ENCODE results near the gene DRC7. TPM values are rescaled to one million over a fixed set of nuclear protein-coding genes. Genes with fewer than 3 reads are reported as not detected.

Gene DRC7
- total RNA-seq, 2 donors from 2014 or later, result 1.6 to 1.8 TPM

DNA sequence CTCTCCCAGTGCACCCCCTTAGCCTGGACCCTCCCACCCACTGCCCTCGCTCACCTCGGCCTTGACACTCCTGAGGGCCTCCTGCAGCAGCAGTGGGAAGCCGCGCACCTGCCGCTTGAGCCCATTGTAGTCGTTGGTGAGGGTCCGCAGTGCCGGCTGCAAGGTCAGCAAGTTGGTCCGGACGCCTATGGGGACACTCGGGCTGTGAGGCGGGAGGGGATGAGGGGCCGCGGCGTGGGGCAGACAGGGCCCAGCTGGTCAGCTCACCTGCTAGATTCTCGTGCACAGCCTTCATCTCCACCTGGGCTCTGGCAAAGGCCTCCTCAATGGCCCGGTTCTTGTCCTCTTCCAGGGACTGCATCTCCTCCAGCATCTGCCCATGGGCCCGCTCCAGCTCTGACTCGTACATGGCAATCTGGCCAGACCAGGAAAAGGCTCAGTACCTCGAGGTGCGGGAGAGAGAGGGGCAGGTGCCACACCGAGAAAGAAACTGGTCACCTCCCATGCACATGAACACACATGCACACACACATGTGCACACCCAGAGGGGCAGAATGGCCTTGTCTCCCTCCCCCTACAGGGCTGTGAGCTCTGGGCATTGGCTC is 75.0 kb downstream of the DRC7 start:
- H3K4me3 ChIP-seq (ENCODE audit: low read length), result no peak overlapping the region
- no peaks in the 10 kb centered on the region for H3K27me3 ChIP-seq (ENCODE audit: control insufficient read depth, insufficient read depth, low read length, poor library complexity, severe bottlenecking)
- peaks cover 6% of the 10 kb centered on the region for H3K4me1 ChIP-seq (ENCODE audit: control insufficient read depth, insufficient read depth, low read length)
- H3K9me3 ChIP-seq (ENCODE audit: control insufficient read depth, low read length), result no peaks in the 10 kb centered on the region
- no peak overlapping the region for H3K27ac ChIP-seq (ENCODE audit: low read depth, low read length)
- TF ChIP-seq, protein P1, sequence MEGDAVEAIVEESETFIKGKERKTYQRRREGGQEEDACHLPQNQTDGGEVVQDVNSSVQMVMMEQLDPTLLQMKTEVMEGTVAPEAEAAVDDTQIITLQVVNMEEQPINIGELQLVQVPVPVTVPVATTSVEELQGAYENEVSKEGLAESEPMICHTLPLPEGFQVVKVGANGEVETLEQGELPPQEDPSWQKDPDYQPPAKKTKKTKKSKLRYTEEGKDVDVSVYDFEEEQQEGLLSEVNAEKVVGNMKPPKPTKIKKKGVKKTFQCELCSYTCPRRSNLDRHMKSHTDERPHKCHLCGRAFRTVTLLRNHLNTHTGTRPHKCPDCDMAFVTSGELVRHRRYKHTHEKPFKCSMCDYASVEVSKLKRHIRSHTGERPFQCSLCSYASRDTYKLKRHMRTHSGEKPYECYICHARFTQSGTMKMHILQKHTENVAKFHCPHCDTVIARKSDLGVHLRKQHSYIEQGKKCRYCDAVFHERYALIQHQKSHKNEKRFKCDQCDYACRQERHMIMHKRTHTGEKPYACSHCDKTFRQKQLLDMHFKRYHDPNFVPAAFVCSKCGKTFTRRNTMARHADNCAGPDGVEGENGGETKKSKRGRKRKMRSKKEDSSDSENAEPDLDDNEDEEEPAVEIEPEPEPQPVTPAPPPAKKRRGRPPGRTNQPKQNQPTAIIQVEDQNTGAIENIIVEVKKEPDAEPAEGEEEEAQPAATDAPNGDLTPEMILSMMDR (conservative IDR thresholded peaks at IDR 0.05), result no peak
- no peak overlapping the region for H3K9ac ChIP-seq (ENCODE audit: extremely low read depth, low read length, poor library complexity, severe bottlenecking)
- no peaks in the 10 kb centered on the region for H3K27me3 Mint-ChIP-seq (ENCODE audit: insufficient read depth)
- DNase-seq, result no peak
- peaks cover under 1% of the 10 kb centered on the region for H3K4me1 Mint-ChIP-seq
- peaks cover 38% of the 10 kb centered on the region for H3K36me3 Mint-ChIP-seq (ENCODE audit: low read depth)
- peaks cover 85% of the 10 kb centered on the region for H3K36me3 ChIP-seq (ENCODE audit: control insufficient read depth, insufficient read depth, low read length)
- H3K9me3 Mint-ChIP-seq, result peaks cover 3% of the 10 kb centered on the region
- no peak overlapping the region for H3K27ac Mint-ChIP-seq
- H3K4me3 Mint-ChIP-seq, result no peak overlapping the region
- 94 to 96% methylated on average over 20 to 22 of the region's 22 CpGs for WGBS, 2 experiments (ENCODE audit: insufficient coverage in 1 of 2, insufficient read length in 1 of 2)

DNA sequence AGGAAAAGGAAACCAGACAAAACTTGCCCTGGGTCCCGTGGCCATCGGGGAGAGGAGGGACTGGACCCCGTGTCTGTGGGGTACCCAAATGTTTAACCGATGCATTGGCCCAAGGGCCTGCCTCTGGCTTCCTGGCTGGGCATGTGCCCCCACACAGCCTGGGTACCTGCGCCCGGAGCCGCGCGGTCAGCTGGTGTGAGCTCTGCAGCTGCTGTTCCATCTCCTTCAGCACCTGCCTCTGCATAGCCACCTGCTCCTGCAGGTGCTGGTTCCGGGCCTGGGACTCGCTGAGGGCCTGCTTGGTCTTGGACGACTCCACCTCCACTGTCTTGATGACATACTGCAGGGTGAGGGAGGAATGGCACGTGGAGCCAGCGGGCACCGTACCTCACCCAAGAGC is 75.8 kb downstream of the DRC7 start:
- Mint-ChIP-seq H3K4me1 (peaks cover 8% of the 10 kb centered on the region), H3K27me3 (ENCODE audit: insufficient read depth) (no peaks in the 10 kb centered on the region), H3K27ac (no peak overlapping the region), H3K9me3 (peaks cover 2% of the 10 kb centered on the region), H3K4me3 (no peak overlapping the region), H3K36me3 (ENCODE audit: low read depth) (peaks cover 33% of the 10 kb centered on the region)
- Histone ChIP-seq H3K36me3 (ENCODE audit: control insufficient read depth, insufficient read depth, low read length) (peaks cover 84% of the 10 kb centered on the region), H3K4me1 (ENCODE audit: control insufficient read depth, insufficient read depth, low read length) (peaks cover 12% of the 10 kb centered on the region), H3K9me3 (ENCODE audit: control insufficient read depth, low read length) (no peaks in the 10 kb centered on the region), H3K9ac (ENCODE audit: extremely low read depth, low read length, poor library complexity, severe bottlenecking) (no peak overlapping the region), H3K27me3 (ENCODE audit: control insufficient read depth, insufficient read depth, low read length, poor library complexity, severe bottlenecking) (no peaks in the 10 kb centered on the region), H3K4me3 (ENCODE audit: low read length) (no peak overlapping the region), H3K27ac (ENCODE audit: low read depth, low read length) (no peak overlapping the region)
- WGBS, 2 experiments (ENCODE audit: insufficient coverage in 1 of 2, insufficient read length in 1 of 2), result 94% methylated on average over 7 to 15 of the region's 15 CpGs
- no peak for DNase-seq
- TF ChIP-seq, protein P1 (conservative IDR thresholded peaks at IDR 0.05), result no peak

DNA sequence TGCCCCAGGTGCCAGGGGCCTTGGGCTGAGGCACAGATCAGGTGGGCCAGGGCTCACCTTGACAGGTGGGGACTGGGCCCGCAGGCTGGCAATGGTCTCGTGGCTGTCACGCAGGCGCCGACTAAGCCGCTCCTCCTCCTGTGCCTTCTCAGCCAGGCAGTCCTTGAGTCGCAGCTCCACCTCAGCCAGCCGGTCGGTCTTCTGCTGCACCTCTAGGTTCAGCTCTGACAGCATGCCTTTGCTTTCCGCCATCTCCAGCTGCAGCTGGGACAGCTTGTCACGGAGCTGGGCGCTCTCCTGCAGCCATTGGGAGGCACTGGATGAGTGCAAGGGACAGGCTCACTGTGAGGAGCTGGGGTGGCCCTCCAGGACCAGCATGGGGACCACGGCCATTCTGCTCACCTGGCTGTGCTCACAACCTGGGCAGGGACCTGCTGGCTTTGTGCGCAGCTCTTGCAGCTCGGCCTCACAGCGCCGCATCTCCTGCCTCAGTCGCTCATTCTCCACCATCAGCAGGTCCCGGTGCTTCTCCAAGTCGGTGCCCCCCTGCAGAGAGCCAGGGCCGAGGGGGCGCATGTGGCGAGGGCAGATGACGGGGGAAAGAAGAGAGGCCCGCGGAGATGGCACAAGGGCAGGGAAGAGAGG is 76.7 kb downstream of the DRC7 start:
- Histone ChIP-seq H3K9me3 (ENCODE audit: control insufficient read depth, low read length) (no peaks in the 10 kb centered on the region), H3K27me3 (ENCODE audit: control insufficient read depth, insufficient read depth, low read length, poor library complexity, severe bottlenecking) (no peaks in the 10 kb centered on the region), H3K36me3 (ENCODE audit: control insufficient read depth, insufficient read depth, low read length) (peaks cover 76% of the 10 kb centered on the region), H3K27ac (ENCODE audit: low read depth, low read length) (no peak overlapping the region), H3K4me3 (ENCODE audit: low read length) (no peak overlapping the region), H3K9ac (ENCODE audit: extremely low read depth, low read length, poor library complexity, severe bottlenecking) (no peak overlapping the region), H3K4me1 (ENCODE audit: control insufficient read depth, insufficient read depth, low read length) (peaks cover 19% of the 10 kb centered on the region)
- no peaks in the 10 kb centered on the region for H3K9me3 Mint-ChIP-seq
- H3K36me3 Mint-ChIP-seq (ENCODE audit: low read depth), result peaks cover 24% of the 10 kb centered on the region
- peaks cover 16% of the 10 kb centered on the region for H3K4me1 Mint-ChIP-seq
- no peak overlapping the region for H3K4me3 Mint-ChIP-seq
- TF ChIP-seq, protein P1 (conservative IDR thresholded peaks at IDR 0.05), result no peak
- WGBS, 2 experiments (ENCODE audit: insufficient coverage in 1 of 2, insufficient read length in 1 of 2), result 95 to 97% methylated on average over 17 to 26 of the region's 26 CpGs
- H3K27ac Mint-ChIP-seq, result no peak overlapping the region
- no peaks in the 10 kb centered on the region for H3K27me3 Mint-ChIP-seq (ENCODE audit: insufficient read depth)
- DNase-seq, result no peak
